Measurements from ENCODE around the gene LRRC17.

DNA sequence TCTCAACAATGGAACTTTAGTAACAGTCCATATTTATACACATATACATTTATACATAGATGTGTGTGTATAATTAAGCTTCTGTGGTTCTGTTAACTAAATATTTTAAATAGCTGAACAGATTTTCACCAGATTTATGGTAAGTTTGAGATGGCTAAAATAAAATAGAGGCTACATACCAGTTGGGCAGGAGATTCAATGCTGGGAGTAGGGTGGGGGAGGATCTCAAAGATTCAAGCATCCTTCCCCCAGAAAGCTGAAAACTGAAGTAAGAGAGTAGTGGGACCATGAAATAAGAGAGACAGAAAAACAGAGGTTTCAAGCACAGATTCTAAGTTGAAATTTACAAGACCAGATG lies 14.0 kb downstream of the LRRC17 start:
- TF ChIP-seq EZH2phosphoT487 (IDR thresholded peaks at IDR 0.05; ENCODE audit: insufficient read depth, low read depth): no peak
- TF ChIP-seq EZH2 (IDR thresholded peaks at IDR 0.05; ENCODE audit: insufficient read depth, poor library complexity, severe bottlenecking): no peak

Measured in GM23248 (cell line).